Esophagus squamous epithelium (tissue), 4 donors: Measurements from ENCODE around the gene TMEM176A.
A peak's percentile ranks its signal among the peaks of the same experiment; 100 is the strongest.

Experiments used
- POLR2A ChIP-seq, 4 donors: fragments of 450-650 bp; IDR thresholded peaks; one replicate each; pipeline ENCODE4 v1.6.1; 2017; ENCODE audit warnings: antibody characterized with exemption in 4 of 4, mild to moderate bottlenecking in 4 of 4, moderate library complexity in 3 of 4
- TF ChIP-seq, protein P1 (sequence below), 6 experiments: fragments of 450-650 bp in 4 of 6; fragments of 200-600 bp in 2 of 6; sonication (generic) in 2 of 6; IDR thresholded peaks; one replicate each; pipeline ENCODE4 v1.5.1; 2016 to 2019; ENCODE audit warnings: antibody characterized with exemption in 6 of 6, mild to moderate bottlenecking in 4 of 6, moderate library complexity in 4 of 6

DNA sequence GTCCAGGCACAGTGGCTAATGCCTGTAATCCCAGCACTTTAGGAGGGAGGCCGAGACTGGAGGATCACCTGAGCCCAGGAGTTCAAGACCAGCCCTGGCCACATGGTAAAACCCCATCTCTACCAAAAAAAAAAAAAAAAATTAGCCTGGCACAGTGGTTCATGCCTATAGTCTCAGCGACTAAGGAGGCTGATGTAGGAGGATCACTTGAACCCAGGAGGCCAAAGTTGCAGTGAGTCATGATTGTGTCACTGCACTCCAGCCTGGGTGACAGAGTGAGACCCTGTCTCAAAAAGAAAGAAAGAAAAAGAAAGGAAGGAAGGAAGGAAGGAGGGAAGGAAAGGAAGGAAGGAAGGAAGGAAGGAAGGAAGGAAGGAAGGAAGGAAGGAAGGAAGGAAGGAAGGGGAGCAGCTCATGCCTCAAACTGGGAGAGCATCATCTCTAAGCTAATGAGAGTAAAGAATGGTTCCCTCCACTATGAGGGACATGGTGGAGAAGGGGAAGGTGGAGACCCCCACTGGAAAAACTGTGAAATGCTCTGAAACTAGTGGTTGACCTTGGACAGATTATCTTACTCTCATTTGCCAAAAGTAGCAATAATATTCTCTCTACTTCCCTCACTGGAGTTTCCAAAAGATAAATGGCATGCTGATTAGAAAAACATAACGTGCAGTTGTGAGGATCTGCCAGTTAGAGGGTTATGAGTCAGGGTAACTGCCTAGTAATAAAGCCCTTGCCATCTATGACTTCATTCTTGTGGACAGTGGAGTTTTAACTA lies 46.6 kb upstream of the TMEM176A start:
- TF ChIP-seq, protein P1, sequence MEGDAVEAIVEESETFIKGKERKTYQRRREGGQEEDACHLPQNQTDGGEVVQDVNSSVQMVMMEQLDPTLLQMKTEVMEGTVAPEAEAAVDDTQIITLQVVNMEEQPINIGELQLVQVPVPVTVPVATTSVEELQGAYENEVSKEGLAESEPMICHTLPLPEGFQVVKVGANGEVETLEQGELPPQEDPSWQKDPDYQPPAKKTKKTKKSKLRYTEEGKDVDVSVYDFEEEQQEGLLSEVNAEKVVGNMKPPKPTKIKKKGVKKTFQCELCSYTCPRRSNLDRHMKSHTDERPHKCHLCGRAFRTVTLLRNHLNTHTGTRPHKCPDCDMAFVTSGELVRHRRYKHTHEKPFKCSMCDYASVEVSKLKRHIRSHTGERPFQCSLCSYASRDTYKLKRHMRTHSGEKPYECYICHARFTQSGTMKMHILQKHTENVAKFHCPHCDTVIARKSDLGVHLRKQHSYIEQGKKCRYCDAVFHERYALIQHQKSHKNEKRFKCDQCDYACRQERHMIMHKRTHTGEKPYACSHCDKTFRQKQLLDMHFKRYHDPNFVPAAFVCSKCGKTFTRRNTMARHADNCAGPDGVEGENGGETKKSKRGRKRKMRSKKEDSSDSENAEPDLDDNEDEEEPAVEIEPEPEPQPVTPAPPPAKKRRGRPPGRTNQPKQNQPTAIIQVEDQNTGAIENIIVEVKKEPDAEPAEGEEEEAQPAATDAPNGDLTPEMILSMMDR (IDR thresholded peaks at IDR 0.05), result peak in 2 of 6 experiments; percentile 5 to 20
- no peak for TF ChIP-seq POLR2A (IDR thresholded peaks at IDR 0.05)
